ENCODE results near the gene DNTTIP2.
"Not testable (repeated sequence)": the region's sequence is repeated elsewhere in the genome, so short reads cannot be mapped to it uniquely, and the experiment has no call there.

Gene DNTTIP2

GRCh38 chr1:93841771-93842170 lies 37.2 kb downstream of the DNTTIP2 start:
- DNase-seq (ENCODE audit: low spot score) = no peak

- no peak for DNase-seq (ENCODE audit: low spot score)
These were observed 38.0 kb downstream of the DNTTIP2 start for GRCh38 chr1:93840956-93841482.

- DNase-seq (ENCODE audit: low spot score) = no peak
These were observed 39.3 kb downstream of the DNTTIP2 start for GRCh38 chr1:93839753-93840152.

DNA sequence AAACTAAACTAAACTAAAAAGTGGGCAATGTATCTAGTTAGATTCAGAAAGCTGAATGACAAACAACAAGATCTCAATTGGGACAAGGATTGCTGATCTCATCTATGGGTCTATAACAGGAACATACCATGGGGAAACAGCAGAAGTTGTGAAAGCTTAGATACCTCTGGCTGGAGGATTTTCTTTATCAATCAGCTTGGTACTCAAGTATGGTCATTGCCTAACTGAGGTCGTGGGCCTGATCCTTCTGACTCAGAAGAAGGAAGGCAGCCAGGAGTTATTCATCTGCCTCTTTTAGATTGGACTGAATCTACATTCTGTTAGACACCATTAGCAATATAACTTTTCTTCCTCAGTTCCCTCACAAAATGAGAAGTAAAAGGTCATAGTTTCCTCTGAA lies 39.7 kb downstream of the DNTTIP2 start:
- no peak for DNase-seq (ENCODE audit: low spot score)

- no peak for DNase-seq (ENCODE audit: low spot score)
These were observed 41.0 kb downstream of the DNTTIP2 start for GRCh38 chr1:93837961-93838360.

DNA sequence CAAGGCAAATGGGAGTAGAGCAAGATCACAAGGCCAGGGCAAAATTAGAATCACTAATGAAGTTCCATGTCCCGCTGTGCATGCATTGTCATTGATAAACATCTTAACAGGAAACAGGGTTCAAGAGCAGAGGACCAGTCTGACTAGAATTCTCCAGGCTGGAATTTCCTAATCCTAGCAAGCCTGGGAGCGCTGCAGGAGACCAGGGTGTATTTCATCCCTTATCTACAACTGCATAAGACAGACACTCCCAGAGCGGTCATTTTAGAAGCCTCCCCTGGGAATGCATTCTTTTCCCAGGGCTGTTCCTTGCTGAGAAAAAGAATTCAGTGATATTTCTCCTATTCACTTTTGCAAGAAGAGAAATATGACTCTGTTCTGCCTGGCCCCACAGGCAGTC lies 45.7 kb downstream of the DNTTIP2 start:
- not testable (repeated sequence) for DNase-seq (ENCODE audit: low spot score)

GRCh38 chr1:93829061-93829460 lies 49.9 kb downstream of the DNTTIP2 start:
- DNase-seq (ENCODE audit: low spot score) = no peak

DNA sequence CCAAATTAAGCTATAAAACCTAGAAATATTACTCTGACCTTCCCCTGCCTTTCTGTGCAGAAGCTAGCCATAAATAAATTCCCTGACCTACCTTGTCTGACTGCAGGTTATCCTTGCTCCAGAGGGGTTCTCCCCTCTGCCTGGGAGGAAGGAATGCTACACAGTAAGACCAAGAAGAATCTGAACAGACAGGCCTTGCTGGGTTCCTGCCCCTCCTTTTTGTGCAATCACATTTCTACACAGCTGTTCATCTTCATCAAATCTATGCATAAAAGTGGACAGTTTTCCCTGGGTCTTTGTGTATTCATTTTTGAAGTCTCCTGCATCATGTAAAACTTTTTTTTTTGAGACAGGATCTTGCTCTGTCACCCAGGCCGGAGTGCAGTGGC lies 50.6 kb downstream of the DNTTIP2 start:
- no peak for DNase-seq (ENCODE audit: low spot score)

- no peak for DNase-seq (ENCODE audit: low spot score)
These were observed 51.2 kb downstream of the DNTTIP2 start for GRCh38 chr1:93827633-93828366.

DNA sequence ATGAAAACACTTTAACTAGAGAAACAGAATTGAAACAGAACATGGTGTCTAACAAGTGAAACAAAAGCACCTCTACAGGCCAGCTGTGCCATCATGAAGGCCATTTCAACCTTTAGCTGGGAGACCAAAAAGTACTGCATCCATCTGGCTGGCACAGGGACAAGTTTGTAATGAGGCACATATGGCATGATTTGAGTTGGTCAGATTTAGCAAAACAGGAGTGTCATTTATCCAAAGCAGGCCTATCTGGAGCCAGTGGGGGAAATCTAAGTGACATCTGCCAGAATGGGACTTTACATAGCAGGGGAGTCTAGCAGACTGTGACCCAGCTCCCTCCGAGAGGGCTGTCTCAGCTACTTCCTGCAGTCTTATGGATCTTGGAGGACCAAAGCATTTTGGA lies 51.9 kb downstream of the DNTTIP2 start:
- no peak for DNase-seq (ENCODE audit: low spot score)

- no peak for DNase-seq (ENCODE audit: low spot score)
These were observed 54.2 kb downstream of the DNTTIP2 start for GRCh38 chr1:93824834-93825233.

GRCh38 chr1:93822730-93823425 lies 56.1 kb downstream of the DNTTIP2 start:
- no peak for DNase-seq (ENCODE audit: low spot score)

DNA sequence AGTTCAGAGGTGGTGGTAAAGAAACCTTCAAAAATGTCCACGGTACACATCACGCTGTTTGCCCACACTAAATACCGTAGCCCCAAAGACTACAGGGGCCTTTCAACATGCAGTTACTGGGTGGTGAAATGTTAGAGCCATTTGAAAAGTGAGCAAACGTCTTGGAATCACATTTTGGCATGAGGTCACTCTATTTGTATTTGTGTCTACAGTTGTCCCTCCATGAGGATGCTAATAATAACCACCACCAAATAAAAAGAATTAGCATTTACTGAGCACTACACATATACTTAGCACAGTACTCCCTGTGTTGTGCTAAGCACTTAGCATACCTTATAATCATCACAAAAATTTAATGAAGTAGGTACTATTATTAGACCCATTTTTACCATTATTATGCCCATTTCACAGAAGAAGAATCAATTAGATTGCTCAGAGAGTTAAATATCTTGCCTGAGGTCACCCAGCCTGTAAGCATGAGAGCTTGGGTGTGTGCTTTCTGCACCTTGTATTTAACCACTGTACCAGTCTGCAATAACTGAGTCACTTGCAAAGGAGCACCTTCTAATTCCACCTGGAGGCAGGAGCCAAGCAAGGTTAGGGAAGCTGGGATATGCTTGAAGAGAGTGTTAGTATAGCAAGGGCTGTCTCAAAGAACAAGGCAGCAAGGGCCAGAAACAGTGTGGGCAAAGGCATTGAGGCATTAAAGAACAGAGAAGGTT lies 57.4 kb downstream of the DNTTIP2 start:
- no peak for DNase-seq (ENCODE audit: low spot score)

DNA sequence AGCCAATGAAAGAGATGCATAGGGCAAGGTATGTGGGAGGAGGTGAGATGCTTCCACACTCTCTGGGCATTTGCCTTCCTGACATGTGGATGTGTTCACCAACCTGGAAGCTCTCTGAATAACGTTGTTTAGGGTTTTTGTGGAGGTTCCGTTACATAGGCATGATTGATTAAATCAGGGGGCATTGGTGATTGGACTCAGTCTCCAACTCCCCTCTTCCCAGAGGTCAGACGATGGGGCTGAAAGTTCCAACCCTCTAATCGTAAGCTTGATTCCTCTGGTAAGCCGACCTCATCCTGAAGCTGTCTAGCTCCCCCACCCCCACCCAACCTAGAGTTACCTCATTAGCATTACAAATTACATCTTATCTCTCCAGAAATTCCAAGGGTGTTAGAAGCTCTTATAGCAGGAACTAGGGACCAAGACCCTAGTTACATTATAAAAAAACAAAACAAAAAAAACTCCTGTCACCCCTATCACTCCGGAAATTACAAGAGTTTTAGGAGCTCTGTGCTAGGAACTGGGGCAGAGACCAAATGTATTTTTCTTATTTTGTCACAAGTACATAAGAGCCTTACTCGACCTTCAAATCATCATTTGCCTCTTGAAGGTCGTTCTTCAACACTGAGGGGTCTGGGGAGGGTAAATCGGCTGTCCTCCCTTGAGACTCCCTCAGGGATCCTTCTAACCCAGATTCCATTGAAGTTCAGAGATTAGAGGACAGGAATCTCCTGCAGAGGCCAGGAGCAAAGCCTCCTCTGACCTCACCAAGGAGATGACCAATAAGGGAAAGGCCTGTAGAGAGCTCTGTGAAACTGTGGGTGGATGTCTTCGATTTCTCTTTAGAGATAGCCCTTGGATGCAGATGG lies 58.2 kb downstream of the DNTTIP2 start:
- DNase-seq (ENCODE audit: low spot score) = no peak

DNA sequence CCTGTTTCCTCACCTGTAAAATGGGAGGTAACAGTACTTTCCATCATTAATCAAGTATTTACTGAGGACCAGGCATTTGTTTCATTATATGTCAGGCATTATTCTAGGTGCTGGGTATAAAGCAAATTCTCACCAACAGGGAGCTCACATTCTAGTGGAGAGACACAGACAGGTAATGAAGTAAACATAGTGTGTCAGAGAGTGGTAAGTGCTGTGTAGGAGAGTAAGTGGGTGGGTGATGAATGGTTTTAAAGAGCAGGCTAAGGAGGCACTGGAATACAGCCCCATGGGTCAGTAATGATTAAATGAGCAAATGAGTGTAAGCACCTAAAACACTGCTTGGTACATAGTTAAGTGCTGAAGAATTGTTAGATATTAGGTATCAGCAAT lies 60.4 kb downstream of the DNTTIP2 start:
- DNase-seq (ENCODE audit: low spot score) = no peak

DNA sequence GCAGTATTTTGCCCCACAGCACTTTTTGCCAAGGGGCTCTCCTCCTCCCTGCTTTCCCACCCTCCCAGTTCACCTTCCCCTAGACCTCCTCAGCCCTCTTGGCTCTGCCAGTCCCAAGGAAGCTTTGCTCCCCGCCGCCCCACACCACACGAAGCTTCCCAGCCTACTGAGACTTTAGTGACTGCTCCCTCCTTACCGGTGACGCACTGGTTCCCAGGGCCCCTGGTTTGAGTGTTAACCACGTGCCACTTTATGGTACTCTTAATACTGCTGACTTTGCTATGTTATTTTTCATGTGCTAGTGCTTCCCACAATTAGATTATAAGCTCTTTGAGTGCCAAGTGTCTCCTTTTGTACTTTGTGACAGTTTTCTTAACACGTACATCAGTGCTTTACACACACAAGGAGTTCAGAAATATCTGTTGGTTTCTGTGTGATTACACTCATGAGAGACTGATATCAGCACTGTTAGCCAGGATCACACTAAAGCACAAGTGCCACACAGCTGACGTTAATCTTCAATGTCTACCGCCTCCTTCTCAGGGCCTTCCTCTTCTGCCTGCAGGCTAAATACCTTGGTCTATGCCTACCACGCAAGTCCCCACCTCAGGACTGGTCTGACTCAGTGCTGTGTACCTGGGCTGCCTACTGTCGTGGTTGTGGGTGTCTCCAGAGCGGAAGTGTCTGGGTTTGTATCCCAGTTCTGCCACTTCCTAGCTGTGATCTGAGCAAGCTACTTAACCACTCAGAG lies 61.0 kb downstream of the DNTTIP2 start:
- no peak for DNase-seq (ENCODE audit: low spot score)

DNA sequence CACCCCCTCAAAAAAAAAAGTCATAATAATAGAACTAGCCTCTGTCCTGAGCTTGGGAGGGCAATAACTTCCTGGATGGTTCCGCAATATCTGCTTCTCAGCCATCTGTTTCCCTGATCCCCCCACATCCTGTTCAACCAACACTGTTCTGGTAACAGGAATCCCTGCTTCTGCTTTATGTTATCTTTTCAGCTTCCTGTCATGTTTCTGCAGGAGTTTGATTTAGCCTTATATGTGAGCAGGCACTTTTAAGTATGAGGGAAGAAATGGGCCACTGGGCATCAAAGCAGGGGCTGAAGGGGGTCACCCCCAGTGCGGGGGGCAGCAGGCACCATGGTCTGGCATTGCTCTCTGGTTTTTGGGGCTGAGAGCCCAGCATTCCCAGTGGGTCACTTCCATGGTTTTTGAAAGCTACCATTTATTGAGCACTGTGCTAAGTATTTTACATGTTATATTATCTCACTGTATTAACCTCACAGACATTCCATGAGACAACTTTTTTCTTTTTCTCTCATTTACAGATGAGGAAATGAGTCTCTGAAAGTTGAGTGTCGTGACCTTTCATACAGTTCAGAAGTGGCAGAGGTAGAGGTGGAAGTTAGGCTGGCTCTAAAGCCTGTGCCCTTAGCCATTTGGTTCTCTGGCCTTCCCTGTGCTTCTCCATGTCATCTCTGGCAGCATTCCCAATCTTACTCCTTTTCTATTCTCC lies 61.9 kb downstream of the DNTTIP2 start:
- no peak for DNase-seq (ENCODE audit: low spot score)

All from NAMALWA (cell line).